Natural killer cell (primary cell): ENCODE data around the gene FXYD7. TPM values are rescaled to one million over a fixed set of nuclear protein-coding genes. Genes with fewer than 3 reads are reported as not detected.

Experiments used
- ATAC-seq, 3 donors: fragments of 150-1000 bp in 2 of 3; fragments of 200-7000 bp in 1 of 3; cut with Tn5 transposase; 1 replicate in 1 of 3; 2 replicates in 2 of 3; pipeline ENCODE4 v1.10.0; 2021; ENCODE audit warnings: mild to moderate bottlenecking in 2 of 3, moderate library complexity in 2 of 3
- DNase-seq, 2 donors: peaks; one replicate each; pipeline versions ENCODE4 v3.0.0 to v3.0.0-alpha.2; 2013 to 2021; ENCODE audit warnings: mixed read lengths in 1 of 2
- H3K27ac ChIP-seq: one replicate; pipeline ENCODE4 v1.5.1; 2013; ENCODE audit warnings: mild to moderate bottlenecking, low read length
- H3K27me3 ChIP-seq: one replicate; pipeline ENCODE4 v1.6.1; 2013; ENCODE audit warnings: low read length; ENCODE audit not compliant: control insufficient read depth, insufficient read depth
- H3K36me3 ChIP-seq: one replicate; pipeline ENCODE4 v1.6.1; 2013; ENCODE audit warnings: low read length; ENCODE audit not compliant: control insufficient read depth, insufficient read depth
- H3K4me1 ChIP-seq: one replicate; pipeline ENCODE4 v1.6.1; 2013; ENCODE audit warnings: low read length; ENCODE audit not compliant: control insufficient read depth, insufficient read depth
- H3K4me3 ChIP-seq: one replicate; pipeline ENCODE4 v1.5.1; 2013; ENCODE audit warnings: low read length
- H3K9me3 ChIP-seq: one replicate; pipeline ENCODE4 v1.6.1; 2013; ENCODE audit warnings: low read length; ENCODE audit not compliant: control insufficient read depth, insufficient read depth
- H3K27ac Mint-ChIP-seq, 2 donors: one replicate each; pipeline ENCODE4 v1.8.0; 2022; ENCODE audit warnings: mild to moderate bottlenecking in 2 of 2, mixed read lengths in 2 of 2, moderate library complexity in 1 of 2
- H3K27me3 Mint-ChIP-seq, 2 donors: one replicate each; pipeline ENCODE4 v1.8.0; 2022; ENCODE audit warnings: low read depth in 2 of 2, mixed read lengths in 2 of 2
- H3K36me3 Mint-ChIP-seq: one replicate; pipeline ENCODE4 v1.8.0; 2022; ENCODE audit warnings: mixed read lengths
- H3K4me1 Mint-ChIP-seq, 2 donors: one replicate each; pipeline ENCODE4 v1.8.0; 2022; ENCODE audit warnings: mixed read lengths in 2 of 2
- H3K4me3 Mint-ChIP-seq: one replicate; pipeline ENCODE4 v1.8.0; 2022; ENCODE audit warnings: mild to moderate bottlenecking, moderate library complexity, mixed read lengths
- H3K9me3 Mint-ChIP-seq, 2 donors: one replicate each; pipeline ENCODE4 v1.8.0; 2022; ENCODE audit warnings: mixed read lengths in 2 of 2
- CTCF ChIP-seq: fragments of 200-600 bp; IDR thresholded peaks from one replicate; pipeline ENCODE4 v1.8.0; 2022; ENCODE audit warnings: antibody characterized with exemption
- WGBS: methylation state at CpG from one replicate; pipeline ENCODE4 v1.1.7; 2013; ENCODE audit warnings: missing lambda C conversion rate; ENCODE audit not compliant: insufficient coverage; 5-methylcytosine and 5-hydroxymethylcytosine counted together
- intact Hi-C: fragments of 100-400 bp; cut with micrococcal nuclease; formaldehyde crosslinking; loops from one replicate; pipeline ENCODE4 v1.14.2; 2022
- total RNA-seq, 4 donors: library from RNA; stranded (reverse); fragments of 120-200 nt in 1 of 4; gene quantifications; one replicate each; pipeline versions ENCODE4 v1.2.3 to v1.2.4, GENCODE V29; 2013 to 2022

The FXYD7 gene
- total RNA-seq, 3 donors from 2014 or later (not counting 1 experiment from before 2014, with no cell fraction given), result 4.0 to 5.4 (median 4.9) TPM

GRCh38 chr19:35125270-35125717, 17.8 kb upstream of the FXYD7 start:
- H3K27ac Mint-ChIP-seq, result no peak overlapping the region
- intact Hi-C loops, result no loop called here
- no peaks in the 10 kb centered on the region for H3K9me3 ChIP-seq

GRCh38 chr19:35125749-35126623, 17.1 kb upstream of the FXYD7 start:
- Histone ChIP-seq H3K4me3 (no peak overlapping the region), H3K4me1 (peaks cover 11% of the 10 kb centered on the region), H3K36me3 (no peaks in the 10 kb centered on the region), H3K9me3 (no peaks in the 10 kb centered on the region), H3K27ac (no peak overlapping the region), H3K27me3 (no peaks in the 10 kb centered on the region)
- H3K9me3 Mint-ChIP-seq, result no peaks in the 10 kb centered on the region
- H3K4me3 Mint-ChIP-seq, result peak overlapping the region; percentile 13
- H3K27ac Mint-ChIP-seq, result no peak overlapping the region
- ATAC-seq (no peak), DNase-seq (no peak)
- H3K27me3 Mint-ChIP-seq, result peaks cover 0 to 5% of the 10 kb centered on the region in 2 donors
- no peak for TF ChIP-seq CTCF
- intact Hi-C loops, result no loop called here
- WGBS, result 95% methylated on average over 35 of the region's 35 CpGs
- H3K36me3 Mint-ChIP-seq, result no peaks in the 10 kb centered on the region
- peaks cover 14 to 19% of the 10 kb centered on the region in 2 donors for H3K4me1 Mint-ChIP-seq

More at GRCh38 chr19:35125270-35125717, 17.8 kb upstream of the FXYD7 start:
- H3K4me1 ChIP-seq, result peaks cover 11% of the 10 kb centered on the region
- DNase-seq, result no peak
- no peaks in the 10 kb centered on the region for H3K36me3 ChIP-seq
- H3K27me3 ChIP-seq, result no peaks in the 10 kb centered on the region
- H3K4me1 Mint-ChIP-seq, result peaks cover 14 to 19% of the 10 kb centered on the region in 2 donors
- no peaks in the 10 kb centered on the region for H3K9me3 Mint-ChIP-seq
- no peaks in the 10 kb centered on the region for H3K36me3 Mint-ChIP-seq
- peak overlapping the region; percentile 13 for H3K4me3 Mint-ChIP-seq
- 90% methylated on average over 19 of the region's 19 CpGs for WGBS
- TF ChIP-seq CTCF, result no peak
- H3K27ac ChIP-seq, result no peak overlapping the region
- H3K4me3 ChIP-seq, result no peak overlapping the region
- no peak for ATAC-seq
- H3K27me3 Mint-ChIP-seq, result peaks cover 0 to 5% of the 10 kb centered on the region in 2 donors

GRCh38 chr19:35126624-35126959, 16.5 kb upstream of the FXYD7 start:
- H3K36me3 ChIP-seq, result no peaks in the 10 kb centered on the region
- Mint-ChIP-seq H3K27ac (no peak overlapping the region), H3K36me3 (no peaks in the 10 kb centered on the region), H3K27me3 (peaks cover 0 to 5% of the 10 kb centered on the region in 2 donors), H3K9me3 (no peaks in the 10 kb centered on the region), H3K4me1 (peaks cover 14 to 19% of the 10 kb centered on the region in 2 donors), H3K4me3 (no peak overlapping the region)
- H3K27me3 ChIP-seq, result no peaks in the 10 kb centered on the region
- H3K4me1 ChIP-seq, result peaks cover 11% of the 10 kb centered on the region
- no peak for DNase-seq
- intact Hi-C loops, result no loop called here
- WGBS, result 91% methylated on average over 20 of the region's 20 CpGs
- no peak for ATAC-seq
- no peak for TF ChIP-seq CTCF
- H3K4me3 ChIP-seq, result no peak overlapping the region
- H3K27ac ChIP-seq, result no peak overlapping the region
- H3K9me3 ChIP-seq, result no peaks in the 10 kb centered on the region
